HG03571 (cell line): ENCODE results near the gene FAM90A26.
"Not testable (repeated sequence)": the region's sequence is repeated elsewhere in the genome, so short reads cannot be mapped to it uniquely, and the experiment has no call there.

Experiments
- ATAC-seq: cut with Tn5 transposase; IDR thresholded peaks from one replicate; pipeline ENCODE4 v1.9.1; 2021; ENCODE audit not compliant: unreplicated experiment

Gene FAM90A26, protein sequence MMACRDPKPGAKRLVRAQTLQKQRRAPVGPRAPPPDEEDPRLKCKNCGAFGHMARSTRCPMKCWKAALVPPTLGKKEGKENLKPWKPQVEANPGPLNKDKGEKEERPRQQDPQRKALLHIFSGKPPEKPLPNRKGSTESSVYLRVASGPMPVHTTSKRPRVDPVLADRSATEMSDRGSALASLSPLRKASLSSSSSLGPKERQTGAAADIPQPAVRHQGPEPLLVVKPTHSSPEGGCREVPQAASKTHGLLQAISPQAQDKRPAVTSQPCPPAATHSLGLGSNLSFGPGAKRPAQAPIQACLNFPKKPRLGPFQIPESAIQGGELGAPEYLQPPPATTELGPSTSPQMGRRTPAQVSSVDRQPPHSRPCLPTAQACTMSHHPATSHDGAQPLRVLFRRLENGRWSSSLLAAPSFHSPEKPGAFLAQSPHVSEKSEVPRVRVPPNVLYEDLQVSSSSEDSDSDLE

DNA sequence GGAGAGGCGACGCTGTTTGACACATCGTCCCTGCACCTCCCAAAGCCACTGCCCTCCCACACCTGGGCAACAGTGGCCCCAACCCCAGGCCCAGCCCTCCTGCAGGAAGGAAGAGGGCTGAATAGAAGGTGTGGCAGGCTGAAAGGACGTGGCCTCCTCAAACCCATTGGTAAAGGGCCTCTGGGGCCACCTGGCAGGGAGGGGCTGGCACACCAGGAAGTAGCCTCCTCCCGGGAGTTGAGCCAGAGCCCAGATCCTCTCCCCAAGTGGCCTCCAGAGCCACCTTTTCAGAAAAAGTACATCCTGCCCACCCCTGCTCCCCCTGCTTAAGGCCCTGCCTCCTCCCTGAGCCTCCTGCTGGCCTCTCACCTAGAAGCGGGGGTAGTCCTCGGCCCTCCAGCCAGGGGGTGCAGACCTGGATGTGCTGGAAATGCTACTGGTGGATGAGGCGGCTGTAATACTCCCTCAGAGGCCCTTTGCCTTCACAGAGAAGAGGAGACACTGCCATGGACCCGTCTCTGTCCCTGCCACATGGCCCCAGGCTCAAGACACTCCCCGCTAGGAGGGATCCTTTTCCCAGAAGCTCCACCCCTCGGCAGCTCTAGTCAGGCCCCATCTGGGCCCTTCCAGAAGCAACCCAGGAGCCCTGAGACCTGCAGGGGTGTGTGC is at the start of gene FAM90A26:
FAM90A26 (plus strand) TSS at position 619 of the 669 bp plus-strand sequence. CDS start 2,764 bp downstream, outside the sequence.
- ATAC-seq: not testable (repeated sequence)

DNA sequence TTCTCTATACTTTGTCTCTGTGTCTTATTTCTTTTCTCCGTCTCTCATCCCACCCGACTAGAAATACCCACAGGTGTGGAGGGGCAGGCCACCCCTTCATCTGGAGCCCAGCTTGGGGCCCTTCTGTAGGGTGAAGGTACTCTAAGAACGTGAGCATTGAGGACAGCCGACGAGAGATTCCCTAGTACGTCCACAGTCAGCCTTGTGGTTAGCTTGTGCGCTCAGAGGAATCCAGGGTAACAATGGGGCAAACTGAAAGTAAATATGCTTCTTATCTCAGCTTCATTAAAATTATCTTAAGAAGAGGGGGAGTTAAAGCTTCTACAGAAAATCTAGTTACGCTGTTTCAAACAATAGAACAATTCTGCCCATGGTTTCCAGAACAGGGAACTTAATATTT is 47.5 kb upstream of the FAM90A26 start:
- not testable (repeated sequence) for ATAC-seq

DNA sequence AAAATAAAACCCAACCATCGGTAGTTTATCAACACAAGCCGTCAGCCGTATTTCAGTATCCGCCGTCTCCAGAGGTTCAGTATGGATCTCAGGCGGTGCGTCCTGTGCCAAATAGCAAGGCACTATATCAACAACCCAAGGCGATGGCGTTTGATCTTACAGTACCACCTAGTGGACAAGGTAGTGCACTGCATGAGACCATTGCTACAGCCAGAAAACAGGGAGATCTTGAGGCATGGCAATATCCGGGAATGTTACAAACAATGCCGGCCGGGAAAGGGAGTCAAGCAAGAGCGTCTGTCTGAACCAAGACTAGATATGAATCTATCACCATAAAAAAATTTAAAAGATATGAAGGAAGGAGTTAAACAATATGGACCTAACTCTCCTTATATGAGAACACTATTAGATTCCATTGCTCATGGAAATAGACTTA is 46.6 kb upstream of the FAM90A26 start:
- not testable (repeated sequence) for ATAC-seq

DNA sequence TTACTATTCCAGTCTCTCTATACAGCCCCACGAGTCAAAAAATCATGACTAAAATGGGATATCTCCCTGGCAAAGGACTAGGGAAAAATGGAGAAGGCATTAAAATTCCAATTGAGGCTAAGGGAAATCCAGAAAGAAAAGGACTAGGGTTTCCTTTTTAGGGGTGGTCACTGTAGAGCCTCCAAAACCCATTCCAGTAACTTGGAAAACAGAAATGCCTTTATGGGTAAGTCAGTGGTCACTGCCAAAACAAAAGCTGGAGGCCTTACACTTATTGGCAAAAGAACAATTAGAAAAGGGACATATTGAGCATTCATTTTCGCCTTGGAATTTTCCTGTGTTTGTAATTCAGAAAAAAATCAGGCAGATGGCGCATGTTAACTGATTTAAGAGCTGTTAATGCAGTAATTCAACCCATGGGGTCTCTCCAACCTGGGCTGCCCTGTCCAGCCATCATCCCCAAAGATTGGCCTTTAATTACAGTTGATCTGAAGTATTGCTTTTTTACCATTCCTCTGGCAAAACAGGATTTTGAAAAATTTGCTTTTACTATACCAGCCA is 44.5 kb upstream of the FAM90A26 start:
- not testable (repeated sequence) for ATAC-seq

DNA sequence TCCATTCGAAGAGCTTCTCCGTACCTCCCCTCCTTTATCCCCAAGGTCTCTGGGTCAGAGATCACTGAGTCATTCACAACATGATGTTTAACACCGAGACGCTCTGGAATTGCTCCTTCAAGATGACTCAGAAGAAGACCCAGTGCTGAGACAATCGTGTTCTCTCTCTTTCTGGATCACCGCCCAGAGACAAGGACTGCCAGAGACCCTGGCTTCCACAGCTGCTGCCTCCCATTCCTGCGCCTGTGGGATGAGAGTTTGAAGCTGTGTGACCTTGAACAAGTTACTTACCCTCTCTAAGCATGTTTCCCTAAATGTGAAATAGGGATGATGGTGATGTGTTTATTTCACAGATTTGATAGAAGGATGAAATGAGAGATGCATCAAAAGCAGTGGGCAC is 38.8 kb upstream of the FAM90A26 start:
- ATAC-seq: not testable (repeated sequence)

DNA sequence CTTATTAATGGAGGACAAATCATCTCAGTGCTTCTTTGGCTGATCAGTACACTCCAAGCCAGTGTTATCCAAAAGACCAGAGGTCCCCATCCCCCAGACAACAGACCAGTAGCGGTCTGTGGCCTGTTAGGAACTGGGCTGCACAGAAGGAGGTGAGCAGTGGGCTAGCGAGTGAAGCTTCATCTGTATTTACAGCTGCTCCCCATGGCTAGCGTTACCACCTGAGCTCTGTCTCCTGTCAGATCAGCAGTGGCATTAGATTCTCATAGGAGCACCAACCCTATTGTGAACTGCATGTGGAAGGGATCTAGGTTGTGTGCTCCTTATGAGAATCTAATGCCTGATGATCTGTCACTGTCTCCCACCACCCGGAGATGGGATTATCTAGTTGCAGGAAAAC is 37.4 kb upstream of the FAM90A26 start:
- not testable (repeated sequence) for ATAC-seq

DNA sequence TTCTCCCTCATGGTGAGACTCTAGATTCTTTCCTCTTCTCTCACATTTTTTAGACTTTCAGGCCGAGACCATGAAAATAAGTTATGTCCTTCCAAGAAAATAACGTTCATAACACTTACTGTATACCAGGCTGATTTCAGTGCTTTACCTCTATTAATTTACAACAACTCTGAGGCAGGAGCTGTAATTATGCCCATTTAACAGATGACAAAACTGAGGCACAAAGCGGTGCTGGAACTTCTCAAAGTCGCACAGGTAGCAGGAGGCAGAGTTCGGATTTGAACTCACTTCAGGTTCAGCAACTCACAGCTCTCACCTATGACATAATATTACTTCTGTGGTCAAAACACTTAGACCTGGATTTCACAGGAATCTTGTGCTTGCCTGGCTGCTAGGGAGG is 36.2 kb upstream of the FAM90A26 start:
- not testable (repeated sequence) for ATAC-seq

DNA sequence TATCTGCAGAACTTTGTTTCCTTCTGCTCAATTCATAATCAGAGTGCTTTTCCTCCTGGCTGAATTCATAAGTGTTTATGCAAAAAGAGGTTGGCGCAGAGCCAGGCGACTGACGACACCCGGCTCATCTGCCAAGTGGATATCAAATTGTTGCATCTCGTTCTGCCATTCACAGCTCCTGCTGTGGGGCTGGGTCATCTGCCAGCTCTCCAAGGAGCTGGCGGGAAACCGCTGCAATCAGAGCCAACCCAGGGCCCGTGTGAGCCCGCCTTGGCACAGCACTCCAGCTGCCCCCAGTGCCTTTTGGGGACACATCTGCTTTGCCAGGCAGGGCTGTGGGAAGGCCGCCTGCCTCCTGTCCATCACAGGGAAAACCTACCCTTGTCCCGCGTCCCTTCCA is 35.7 kb upstream of the FAM90A26 start:
- ATAC-seq: not testable (repeated sequence)

DNA sequence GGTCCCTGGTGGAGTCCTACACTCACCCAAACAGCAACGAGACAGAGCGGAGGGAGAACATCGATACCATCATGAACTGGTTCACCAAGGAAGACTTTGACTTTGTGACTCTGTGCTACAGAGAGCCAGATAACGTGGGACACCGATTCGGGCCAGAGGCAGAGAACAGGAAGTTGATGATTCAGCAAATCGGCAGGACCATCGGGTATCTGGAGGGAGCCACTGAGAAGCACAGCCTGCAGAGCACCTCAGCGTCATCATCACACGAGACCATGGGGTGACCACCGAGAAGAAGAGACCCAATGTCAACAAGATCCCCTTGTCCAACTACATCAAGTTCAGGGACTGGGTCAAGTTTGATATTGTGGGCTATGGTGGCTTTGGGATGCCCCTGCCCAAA is 29.2 kb upstream of the FAM90A26 start:
- not testable (repeated sequence) for ATAC-seq

DNA sequence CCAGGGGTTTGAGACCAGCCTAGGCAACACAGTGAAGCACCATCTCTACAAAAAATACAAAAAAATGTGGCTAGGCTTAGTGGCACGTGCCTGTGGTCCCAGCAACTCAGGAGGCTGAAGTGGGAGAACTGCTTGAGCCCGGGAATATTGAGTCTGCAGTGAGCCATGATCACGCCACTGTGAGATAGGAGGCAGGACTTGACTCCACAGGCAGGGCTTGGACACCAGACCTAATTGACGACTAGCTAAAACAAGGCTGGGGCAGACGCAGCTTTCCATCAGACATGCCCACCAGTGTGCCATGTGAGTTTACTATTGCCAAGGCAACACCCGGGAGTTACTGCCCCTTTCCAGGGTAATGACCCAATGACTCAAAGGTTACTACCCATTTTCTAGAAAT is 27.4 kb upstream of the FAM90A26 start:
- not testable (repeated sequence) for ATAC-seq

DNA sequence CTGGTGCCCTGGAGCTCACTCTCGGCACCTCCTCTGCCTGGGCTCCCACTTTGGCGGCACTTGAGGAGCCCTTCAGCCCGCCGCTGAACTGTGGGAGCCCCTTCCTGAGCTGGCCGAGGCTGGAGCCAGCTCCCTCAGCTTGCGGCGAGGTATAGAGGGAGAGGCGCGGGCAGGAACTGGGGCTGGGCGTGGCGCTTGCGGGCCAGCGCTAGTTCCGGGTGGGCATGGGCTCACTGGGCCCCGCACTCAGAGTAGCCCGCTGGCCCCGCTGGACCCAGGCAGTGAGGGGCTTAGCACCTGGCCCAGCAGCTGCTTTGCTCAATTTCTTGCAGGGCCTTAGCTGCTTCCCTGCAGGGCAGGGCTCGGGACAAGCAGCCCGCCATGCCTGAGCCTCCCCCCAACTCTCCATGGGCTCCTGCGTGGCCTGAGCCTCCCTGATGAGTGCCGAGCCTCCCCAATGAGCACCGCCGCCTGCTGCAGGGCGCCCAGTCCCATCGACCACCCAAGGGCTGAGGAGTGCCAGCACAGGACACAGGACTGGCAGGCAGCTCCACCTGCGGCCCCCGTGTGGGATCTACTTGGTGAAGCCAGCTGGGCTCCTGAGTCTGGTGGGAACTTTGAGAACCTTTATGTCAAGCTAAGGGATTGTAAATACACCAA is 26.7 kb upstream of the FAM90A26 start:
- no peak for ATAC-seq

DNA sequence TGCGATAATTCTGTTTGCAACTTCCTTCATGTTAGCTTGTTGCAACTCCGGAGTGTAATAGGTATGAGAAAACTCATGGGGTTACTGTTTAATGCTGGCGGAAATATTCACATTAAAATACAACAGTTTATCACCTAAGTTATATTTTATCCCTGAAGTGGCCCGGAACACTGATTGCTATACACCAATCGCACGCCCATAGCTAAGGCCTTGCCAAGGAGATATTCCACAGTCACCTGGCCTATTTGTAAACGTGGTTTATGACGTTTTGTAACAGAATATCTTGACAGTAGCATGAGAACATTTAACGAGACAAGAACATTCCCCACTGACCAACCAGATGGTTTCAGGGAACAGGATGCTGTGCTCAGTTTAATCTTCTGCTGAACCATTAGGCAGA is 23.2 kb upstream of the FAM90A26 start:
- ATAC-seq: no peak

DNA sequence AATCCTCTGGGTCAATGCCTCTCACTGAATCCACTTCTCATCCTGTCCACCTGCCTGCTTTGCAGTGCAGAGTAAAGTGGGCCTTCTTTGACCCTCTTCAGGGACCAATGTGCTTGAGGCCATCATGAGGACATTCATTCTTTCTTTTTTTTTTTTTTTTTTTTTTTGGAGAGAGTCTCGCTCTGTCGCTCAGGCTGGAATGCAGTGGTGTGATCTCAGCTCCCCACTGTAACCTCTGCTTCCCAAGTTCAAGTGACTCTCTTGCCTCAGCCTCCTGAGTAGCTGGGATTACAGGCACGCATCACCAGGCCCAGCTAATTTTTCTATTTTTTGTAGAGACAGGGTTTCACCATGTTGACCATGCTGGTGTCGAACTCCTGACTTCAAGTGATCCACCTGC is 22.8 kb upstream of the FAM90A26 start:
- not testable (repeated sequence) for ATAC-seq

DNA sequence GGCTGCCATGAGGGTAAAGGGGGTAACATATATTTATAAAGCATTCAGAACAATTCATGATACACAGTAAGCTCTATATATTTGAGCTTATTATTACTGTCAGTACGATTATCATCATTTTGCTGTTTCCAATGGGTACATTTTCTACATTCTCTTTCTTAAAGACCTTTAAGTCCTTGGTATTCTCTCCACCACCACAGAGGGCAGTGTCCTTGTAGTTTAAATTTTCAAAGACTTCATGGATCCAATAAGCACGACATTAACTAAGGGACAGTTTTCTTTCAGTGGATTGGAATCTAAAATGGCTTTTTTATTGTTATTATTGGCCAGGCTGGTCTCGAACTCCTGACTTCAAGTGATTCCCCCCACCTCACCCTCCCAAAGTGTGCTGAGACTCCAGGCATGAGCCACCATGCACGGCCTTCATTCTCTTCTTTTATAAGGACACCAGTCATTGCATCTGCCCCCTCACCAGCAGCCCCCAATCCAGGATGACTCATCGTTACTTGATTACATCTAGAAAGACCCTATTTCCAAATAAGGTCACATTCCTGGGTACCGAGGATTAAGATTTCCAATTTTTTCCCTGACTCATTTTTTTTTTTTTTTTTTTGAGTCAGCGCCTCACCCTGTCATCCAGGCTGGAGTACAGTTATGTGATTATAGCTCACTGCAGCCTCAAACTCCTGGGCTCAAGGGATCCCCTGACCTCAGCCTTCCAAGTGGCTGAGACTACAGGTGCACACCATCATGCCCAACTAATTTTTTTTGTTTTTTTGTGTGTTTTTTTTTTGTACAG is 21.4 kb upstream of the FAM90A26 start:
- not testable (repeated sequence) for ATAC-seq

DNA sequence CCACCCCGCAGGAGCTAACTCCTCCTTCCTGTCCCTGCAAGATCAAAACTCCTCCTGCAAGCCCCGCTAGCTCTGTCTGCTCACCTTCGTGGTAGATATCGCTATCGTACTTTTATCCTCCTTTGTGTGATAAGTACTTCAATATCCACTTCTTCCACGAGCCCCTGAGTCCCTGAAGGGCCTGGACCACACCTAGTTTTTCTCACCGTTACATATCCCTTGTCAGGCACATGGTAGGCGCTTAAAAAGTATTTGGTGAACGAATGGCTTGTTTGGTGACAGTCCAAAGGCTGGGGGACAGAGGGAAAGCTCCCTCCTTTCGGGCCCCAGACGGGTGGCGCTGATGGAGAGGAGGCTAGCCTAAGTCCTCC is 18.4 kb upstream of the FAM90A26 start:
- not testable (repeated sequence) for ATAC-seq

DNA sequence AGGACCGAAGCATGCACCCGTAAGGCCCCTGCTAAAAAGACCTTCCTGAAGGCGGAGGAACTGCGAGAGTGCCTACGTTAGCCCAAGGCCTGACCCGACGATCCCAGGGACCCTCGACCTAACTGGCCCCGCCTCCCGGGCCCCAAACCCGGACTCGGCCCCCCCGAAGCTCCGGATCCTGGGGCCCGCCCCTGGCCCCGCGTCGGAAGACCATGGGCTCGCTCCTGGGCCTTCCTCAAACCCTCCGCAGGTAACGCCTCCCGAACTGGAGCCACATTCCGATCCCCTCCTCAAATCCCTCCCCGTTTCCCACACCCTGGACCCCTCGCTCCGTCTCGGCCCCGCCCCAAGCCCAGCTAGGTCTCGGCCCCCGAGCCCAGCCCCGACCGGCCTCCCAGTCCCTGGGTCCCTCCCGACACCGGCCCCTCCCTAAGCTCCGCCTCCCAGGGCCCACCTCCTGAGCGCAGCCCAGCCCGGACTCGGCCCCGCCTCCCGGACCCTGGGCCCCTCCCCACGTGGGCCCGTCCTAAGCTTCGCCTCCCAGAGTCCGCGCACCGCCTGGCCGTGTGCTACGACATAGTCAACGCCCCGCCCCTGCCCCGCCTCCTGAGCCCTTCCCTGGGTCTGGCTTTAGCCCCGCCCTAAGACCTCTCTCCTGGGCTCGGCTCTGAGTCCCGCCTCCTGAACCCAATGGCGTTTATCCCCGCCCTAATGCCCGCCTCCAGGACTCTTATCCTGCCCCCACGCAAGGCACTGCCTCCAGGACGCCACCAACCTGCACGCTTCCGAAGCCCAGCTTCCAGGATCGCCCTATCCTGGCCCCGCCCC is 17.8 kb upstream of the FAM90A26 start:
- not testable (repeated sequence) for ATAC-seq

DNA sequence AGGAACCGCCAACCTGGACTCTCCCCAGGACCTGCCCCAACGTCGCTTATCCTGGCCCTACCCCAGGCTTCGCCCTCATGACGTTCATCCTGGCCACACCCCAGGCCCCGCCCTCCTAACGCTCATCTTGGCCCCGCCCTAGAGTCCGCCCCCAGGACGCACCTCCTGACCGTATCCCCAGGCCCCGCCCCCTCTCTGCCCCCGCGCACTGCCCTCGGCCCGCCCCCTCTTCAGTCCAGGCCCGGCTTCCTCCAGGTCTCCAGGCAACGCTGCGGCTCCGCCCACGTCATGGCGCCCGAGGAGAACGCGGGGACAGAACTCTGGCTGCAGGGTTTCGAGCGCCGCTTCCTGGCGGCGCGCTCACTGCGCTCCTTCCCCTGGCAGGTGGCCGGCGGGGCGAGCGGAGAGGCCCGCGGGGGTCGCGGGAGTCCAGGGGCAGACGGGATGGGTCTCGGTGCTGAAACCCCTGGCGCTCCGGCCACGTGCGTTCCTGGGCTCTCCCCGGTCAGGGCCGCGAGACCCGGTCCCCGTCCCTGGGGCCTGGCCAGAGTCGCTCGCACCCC is 17.1 kb upstream of the FAM90A26 start:
- ATAC-seq: not testable (repeated sequence)

DNA sequence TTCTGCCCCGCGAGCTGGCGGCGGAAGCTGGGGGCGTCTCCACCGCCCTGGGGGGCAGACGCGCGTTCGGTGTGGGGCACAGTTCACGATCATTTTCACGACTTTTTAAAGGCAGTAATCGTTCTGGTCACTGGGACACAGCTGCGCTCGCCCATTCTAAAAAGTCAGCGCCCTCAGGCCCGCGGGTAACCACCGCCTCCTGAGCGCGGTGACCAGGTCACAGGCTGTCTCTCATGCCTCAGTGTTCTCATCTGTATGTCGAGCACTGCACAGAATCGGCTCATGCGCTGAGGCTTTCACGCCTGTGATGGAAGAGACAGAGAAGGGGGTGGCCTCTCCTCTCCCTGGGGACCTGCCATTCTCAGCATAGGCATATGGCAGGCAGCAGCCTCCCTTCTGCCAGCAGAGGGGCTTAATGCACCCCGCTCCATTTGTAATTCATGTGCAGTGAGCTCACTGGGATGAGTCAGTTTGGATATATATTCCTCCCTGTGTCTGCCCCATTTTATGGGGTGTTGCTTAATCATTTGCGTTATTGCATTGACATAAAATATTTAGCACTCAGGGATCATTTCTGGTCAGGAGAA is 16.5 kb upstream of the FAM90A26 start:
- ATAC-seq: not testable (repeated sequence)
